Stimulated activated naive CD8-positive, alpha-beta T cell treated with anti-CD3 and anti-CD28 coated beads, Interleukin-15, amount 100 ng/mL, for 72 hours (primary cell): ENCODE measurements around the gene ANO3.

Source experiments
- ATAC-seq: fragments of 150-1000 bp; cut with Tn5 transposase; 2 replicates; pipeline ENCODE4 v1.10.0; 2021; ENCODE audit warnings: mild to moderate bottlenecking, moderate library complexity
- DNase-seq, 2 donors: peaks; one replicate each; pipeline ENCODE4 v3.0.0; 2021 to 2022
- H3K27ac Mint-ChIP-seq, 2 donors: one replicate each; pipeline ENCODE4 v1.8.0; 2022; ENCODE audit warnings: mild to moderate bottlenecking in 2 of 2, mixed read lengths in 2 of 2, moderate library complexity in 2 of 2
- H3K27me3 Mint-ChIP-seq: one replicate; pipeline ENCODE4 v1.8.0; 2022; ENCODE audit warnings: mixed read lengths
- H3K4me1 Mint-ChIP-seq: one replicate; pipeline ENCODE4 v1.8.0; 2022; ENCODE audit warnings: mild to moderate bottlenecking, mixed read lengths
- H3K4me3 Mint-ChIP-seq, 2 donors: one replicate each; pipeline ENCODE4 v1.8.0; 2022; ENCODE audit warnings: mild to moderate bottlenecking in 2 of 2, mixed read lengths in 2 of 2, moderate library complexity in 1 of 2
- H3K9me3 Mint-ChIP-seq, 2 donors: one replicate each; pipeline ENCODE4 v1.8.0; 2022; ENCODE audit warnings: mixed read lengths in 2 of 2

Gene ANO3

DNA sequence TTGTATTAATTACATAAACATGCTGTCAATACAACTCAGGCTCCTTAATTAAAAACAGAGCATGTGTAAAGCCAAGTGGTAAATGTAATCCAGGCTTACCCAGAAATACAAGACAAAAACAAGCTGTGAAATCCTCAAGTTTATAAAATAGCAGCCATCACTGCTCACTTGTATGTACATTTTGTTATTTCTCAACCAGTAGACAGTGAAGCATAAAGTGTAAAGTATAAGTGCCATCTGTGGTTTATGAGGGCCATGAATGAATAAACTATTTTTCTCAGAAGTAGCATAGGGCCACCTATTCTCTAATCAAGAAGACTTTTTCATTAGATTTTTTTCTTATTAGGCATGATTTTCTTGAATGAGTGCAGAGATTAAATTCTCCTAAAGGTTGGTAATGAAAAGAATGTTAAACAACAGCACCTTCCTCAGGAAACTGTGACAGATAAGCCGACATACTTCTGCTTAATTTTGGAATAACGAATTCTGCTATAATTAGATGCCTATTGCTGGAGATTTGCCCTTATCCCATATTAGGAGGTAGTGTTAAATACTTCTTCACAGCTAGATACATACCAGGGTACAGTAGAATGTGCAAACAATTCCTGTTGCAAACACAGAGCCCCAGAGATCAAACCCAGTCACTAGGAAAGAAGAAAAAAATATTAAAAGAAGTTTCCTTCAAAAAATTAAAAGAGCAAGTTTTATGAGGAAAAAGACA is 377.0 kb downstream of the ANO3 start:
- H3K27ac Mint-ChIP-seq: no peak overlapping the region
- no peak for ATAC-seq
- no peaks in the 10 kb centered on the region for H3K4me1 Mint-ChIP-seq
- no peaks in the 10 kb centered on the region for H3K27me3 Mint-ChIP-seq
- H3K9me3 Mint-ChIP-seq: peaks cover 0 to 12% of the 10 kb centered on the region in 2 donors
- DNase-seq: no peak
- no peak overlapping the region for H3K4me3 Mint-ChIP-seq

DNA sequence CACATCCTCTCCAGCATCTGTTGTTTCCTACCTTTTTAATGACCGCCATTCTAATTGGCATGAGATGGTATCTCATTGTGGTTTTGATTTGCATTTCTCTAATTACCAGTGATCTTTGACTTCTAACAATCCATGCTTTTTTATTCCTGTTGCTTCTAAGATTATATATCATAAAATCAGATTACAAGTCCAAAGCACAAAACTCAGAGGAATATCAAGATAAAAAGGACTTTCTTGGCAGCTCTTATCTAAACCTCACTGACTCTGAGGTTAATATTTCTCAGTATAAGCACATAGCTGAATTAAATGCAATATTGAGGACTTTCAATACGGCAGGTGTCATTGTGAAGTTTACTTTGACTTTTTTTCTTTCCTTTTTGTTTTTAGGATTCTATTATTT is 378.6 kb downstream of the ANO3 start:
- no peak for DNase-seq
- Mint-ChIP-seq H3K27ac (no peak overlapping the region), H3K27me3 (no peaks in the 10 kb centered on the region), H3K4me1 (no peaks in the 10 kb centered on the region), H3K4me3 (no peak overlapping the region), H3K9me3 (peaks cover 0 to 7% of the 10 kb centered on the region in 2 donors)
- ATAC-seq: no peak

DNA sequence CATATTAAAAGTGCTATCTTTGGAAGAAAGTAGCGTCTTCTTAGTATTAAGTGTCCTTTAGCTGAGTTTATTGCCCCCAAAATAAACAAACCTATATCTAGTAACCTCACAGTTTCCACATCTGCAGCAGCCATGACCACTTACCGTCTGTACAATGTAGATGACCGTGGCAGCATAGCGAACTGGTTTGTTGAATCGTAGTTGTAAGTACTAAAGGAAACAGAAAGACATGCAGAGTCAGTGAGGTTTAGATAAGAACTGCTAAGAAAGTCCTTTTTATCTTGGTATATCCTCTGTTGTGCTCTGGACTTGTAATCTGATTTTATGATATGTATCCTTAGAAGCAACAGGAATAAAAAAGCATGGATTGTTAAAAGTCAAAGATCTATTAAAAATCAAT is 380.6 kb downstream of the ANO3 start:
- no peak overlapping the region for H3K27ac Mint-ChIP-seq
- H3K4me1 Mint-ChIP-seq: no peaks in the 10 kb centered on the region
- no peak for DNase-seq
- no peak for ATAC-seq
- no peaks in the 10 kb centered on the region for H3K27me3 Mint-ChIP-seq
- H3K4me3 Mint-ChIP-seq: no peak overlapping the region
- peaks cover 0 to 7% of the 10 kb centered on the region in 2 donors for H3K9me3 Mint-ChIP-seq
